H7 (cell line): ENCODE results near the gene CSTPP1. TPM values are rescaled to one million over a fixed set of nuclear protein-coding genes. Genes with fewer than 3 reads are reported as not detected.

Source experiments
- DNase-seq: peaks from one replicate; pipeline ENCODE4 v3.0.0; 2012
- H3K27me3 ChIP-seq: 2 replicates; pipeline ENCODE4 v1.6.0; 2011; ENCODE audit warnings: mild to moderate bottlenecking, low read length; ENCODE audit not compliant: control insufficient read depth, insufficient read depth
- H3K36me3 ChIP-seq: replicated peaks from 2 replicates; pipeline ENCODE4 v1.5.1; 2011; ENCODE audit warnings: low read length; ENCODE audit not compliant: control insufficient read depth, insufficient read depth
- H3K4me3 ChIP-seq: 2 replicates; pipeline ENCODE4 v1.5.1; 2011; ENCODE audit warnings: low read depth, mild to moderate bottlenecking, control low read depth, low read length, moderate library complexity; ENCODE audit not compliant: insufficient read depth
- total RNA-seq: library from RNA; depleted of rRNA; stranded (reverse); fragments of >200 nt; shearing (Covaris generic); gene quantifications from 2 replicates; pipeline ENCODE4 v1.2.3, GENCODE V29; 2014

CSTPP1 gene
- total RNA-seq, 1 experiment from 2014 or later: 29.3 TPM

GRCh38 chr11:47154616-47155570 is 218.3 kb downstream of the CSTPP1 start:
- no peak overlapping the region for H3K4me3 ChIP-seq
- peak; percentile 32 for DNase-seq
- H3K36me3 ChIP-seq: no peaks in the 10 kb centered on the region
- no peaks in the 10 kb centered on the region for H3K27me3 ChIP-seq

- Histone ChIP-seq H3K36me3 (no peaks in the 10 kb centered on the region), H3K4me3 (no peak overlapping the region), H3K27me3 (no peaks in the 10 kb centered on the region)
- DNase-seq: no peak
Measured at GRCh38 chr11:47155879-47156278, 219.3 kb downstream of the CSTPP1 start.

DNA sequence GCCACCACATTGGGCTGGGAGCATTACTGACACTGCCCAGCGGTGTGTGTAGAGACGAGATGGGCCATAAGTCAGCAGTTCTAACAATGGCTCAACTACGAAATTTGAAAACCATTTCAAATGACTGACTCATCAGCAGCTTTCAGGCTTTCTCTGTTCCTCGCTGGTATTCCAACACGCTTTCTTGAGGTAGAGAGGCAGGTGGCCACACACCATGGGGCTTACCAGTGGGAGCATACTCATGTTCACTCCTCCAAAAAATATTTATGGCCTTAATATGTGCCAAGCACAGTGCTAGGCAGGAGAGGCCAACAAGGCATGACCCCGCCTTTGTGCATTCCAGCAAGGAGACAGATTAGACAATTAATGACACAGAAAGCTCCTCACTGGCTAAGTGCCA is 219.8 kb downstream of the CSTPP1 start:
- H3K4me3 ChIP-seq: no peak overlapping the region
- H3K36me3 ChIP-seq: no peaks in the 10 kb centered on the region
- DNase-seq: no peak
- H3K27me3 ChIP-seq: no peaks in the 10 kb centered on the region

DNA sequence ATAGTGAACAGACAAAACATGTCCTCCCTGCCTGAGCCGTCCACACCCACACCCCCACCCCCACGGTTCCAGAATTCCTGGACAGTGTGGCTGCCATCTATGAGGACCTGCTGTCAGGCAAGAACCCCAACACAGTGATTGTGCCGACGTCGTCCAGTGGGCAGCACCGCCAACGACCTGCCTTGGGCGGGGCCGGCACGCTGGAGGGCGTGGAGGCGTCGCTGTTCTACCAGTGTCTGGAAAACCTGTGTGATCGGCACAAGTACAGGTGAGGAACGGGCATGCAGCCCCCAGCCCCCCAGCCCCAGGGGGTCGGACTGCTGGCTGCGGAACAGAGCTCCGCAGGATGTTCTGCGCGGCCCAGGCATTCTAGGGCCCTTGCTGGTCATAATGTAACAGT is 220.4 kb downstream of the CSTPP1 start:
- DNase-seq: no peak
- no peak overlapping the region for H3K4me3 ChIP-seq
- H3K27me3 ChIP-seq: no peaks in the 10 kb centered on the region
- no peaks in the 10 kb centered on the region for H3K36me3 ChIP-seq

GRCh38 chr11:47157805-47158204 is 221.2 kb downstream of the CSTPP1 start:
- DNase-seq: no peak
- Histone ChIP-seq H3K4me3 (no peak overlapping the region), H3K27me3 (no peaks in the 10 kb centered on the region), H3K36me3 (no peaks in the 10 kb centered on the region; the same call in 1 of the 2 replicates)

- Histone ChIP-seq H3K36me3 (no peaks in the 10 kb centered on the region; the same call in 1 of the 2 replicates), H3K4me3 (no peak overlapping the region), H3K27me3 (no peaks in the 10 kb centered on the region)
- no peak for DNase-seq
Measured at GRCh38 chr11:47158242-47158641, 221.7 kb downstream of the CSTPP1 start.

GRCh38 chr11:47160753-47161133 is 224.2 kb downstream of the CSTPP1 start:
- Histone ChIP-seq H3K4me3 (no peak overlapping the region), H3K27me3 (no peaks in the 10 kb centered on the region), H3K36me3 (peaks cover 8% of the 10 kb centered on the region)
- DNase-seq: no peak

GRCh38 chr11:47161134-47161854 is 224.7 kb downstream of the CSTPP1 start:
- H3K36me3 ChIP-seq: peaks cover 12% of the 10 kb centered on the region
- no peaks in the 10 kb centered on the region for H3K27me3 ChIP-seq
- no peak overlapping the region for H3K4me3 ChIP-seq
- peak; percentile 94 for DNase-seq

- Histone ChIP-seq H3K4me3 (no peak overlapping the region), H3K36me3 (peaks cover 18% of the 10 kb centered on the region), H3K27me3 (no peaks in the 10 kb centered on the region)
- DNase-seq: no peak
Measured at GRCh38 chr11:47161890-47162289, 225.3 kb downstream of the CSTPP1 start.

DNA sequence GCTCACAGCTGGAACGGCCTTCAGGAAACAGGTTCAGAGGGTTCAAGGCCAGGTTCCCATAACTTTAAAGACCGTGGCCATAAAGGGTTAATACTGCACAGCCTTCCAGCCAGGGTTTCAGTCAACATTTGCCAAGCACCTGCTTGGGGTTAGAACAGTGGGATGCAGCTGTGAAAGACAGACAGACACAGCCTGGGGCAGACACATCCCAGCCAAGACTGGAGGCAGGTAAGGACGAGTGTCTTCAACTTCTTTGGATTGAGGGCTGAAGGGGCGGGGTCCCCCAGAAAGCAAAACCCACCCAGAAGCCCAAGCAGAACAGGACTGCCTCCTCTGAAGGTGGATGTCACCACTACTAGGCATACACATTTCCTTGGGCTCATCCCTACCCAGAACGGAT is 225.9 kb downstream of the CSTPP1 start:
- peaks cover 22% of the 10 kb centered on the region for H3K36me3 ChIP-seq
- H3K27me3 ChIP-seq: no peaks in the 10 kb centered on the region
- no peak overlapping the region for H3K4me3 ChIP-seq
- DNase-seq: peak; percentile 42

GRCh38 chr11:47163193-47163592 is 226.6 kb downstream of the CSTPP1 start:
- Histone ChIP-seq H3K36me3 (peaks cover 28% of the 10 kb centered on the region), H3K27me3 (no peaks in the 10 kb centered on the region), H3K4me3 (no peak overlapping the region)
- no peak for DNase-seq

DNA sequence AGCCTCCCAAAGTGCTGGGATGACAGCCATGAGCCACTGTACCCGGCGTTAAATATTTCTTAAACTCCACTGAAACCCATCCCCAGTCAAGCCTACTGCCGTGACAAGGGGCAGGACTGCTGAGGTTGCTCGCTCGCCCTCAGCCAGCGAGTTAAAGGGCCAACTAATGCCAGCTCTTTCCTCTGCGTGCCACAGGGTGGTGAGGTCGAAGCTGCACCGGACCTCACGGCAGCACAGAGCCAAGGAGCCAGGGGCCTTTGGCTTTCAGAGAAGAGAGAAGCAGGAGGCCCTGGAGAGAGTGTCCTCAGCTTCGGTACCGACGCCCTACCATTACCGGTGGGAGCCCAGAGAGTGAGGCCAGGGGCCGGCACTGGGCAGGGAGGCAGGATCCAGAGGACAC is 227.3 kb downstream of the CSTPP1 start:
- Histone ChIP-seq H3K4me3 (no peak overlapping the region), H3K27me3 (no peaks in the 10 kb centered on the region), H3K36me3 (peaks cover 33% of the 10 kb centered on the region)
- DNase-seq: no peak

GRCh38 chr11:47164321-47164720 is 227.8 kb downstream of the CSTPP1 start:
- peaks cover 33% of the 10 kb centered on the region for H3K36me3 ChIP-seq
- no peaks in the 10 kb centered on the region for H3K27me3 ChIP-seq
- DNase-seq: peak; percentile 40
- H3K4me3 ChIP-seq: no peak overlapping the region

DNA sequence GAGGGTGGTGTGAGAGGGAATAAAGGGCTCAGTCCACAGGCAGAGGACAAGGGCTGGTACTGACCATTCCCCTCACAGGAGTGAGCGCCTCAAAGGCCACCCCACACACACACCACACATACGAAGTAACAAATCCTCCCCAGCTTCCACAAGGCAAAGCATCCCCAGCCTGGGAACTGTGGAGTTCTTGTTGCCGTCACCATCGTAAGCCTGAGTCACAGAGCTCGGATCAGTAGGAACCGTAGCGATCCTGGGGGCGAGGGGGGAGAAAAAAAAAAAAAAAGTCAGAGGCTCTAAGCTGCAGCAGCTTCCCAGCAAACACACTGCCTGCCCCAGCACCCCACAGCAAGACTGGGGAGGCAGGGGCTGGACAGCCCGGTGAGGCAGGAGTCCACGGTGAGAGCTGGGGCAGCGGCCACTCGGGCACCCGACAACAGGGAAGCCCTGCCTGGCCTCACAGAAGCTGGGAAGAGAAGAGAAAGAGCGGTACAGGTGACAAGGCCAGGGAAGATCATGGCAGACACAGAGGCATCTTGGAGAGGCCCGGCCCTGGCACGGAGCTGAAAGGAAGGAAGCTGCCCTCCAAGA is 228.8 kb downstream of the CSTPP1 start:
- no peak for DNase-seq
- no peaks in the 10 kb centered on the region for H3K27me3 ChIP-seq
- peaks cover 37% of the 10 kb centered on the region for H3K36me3 ChIP-seq
- no peak overlapping the region for H3K4me3 ChIP-seq

- no peak for DNase-seq
- Histone ChIP-seq H3K4me3 (no peak overlapping the region), H3K36me3 (peaks cover 43% of the 10 kb centered on the region), H3K27me3 (no peaks in the 10 kb centered on the region)
Measured at GRCh38 chr11:47166368-47166767, 229.8 kb downstream of the CSTPP1 start.
